ENCODE measurements around the gene C3orf22.

The C3orf22 gene

GRCh38 chr3:126524429-126524988 lies 34.2 kb downstream of the C3orf22 start:
- ATAC-seq (ENCODE audit: insufficient read depth, low read depth): no peak
- H3K9ac ChIP-seq (ENCODE audit: low read depth, low read length): no peak overlapping the region
- no peak for DNase-seq
- H3K4me3 ChIP-seq (ENCODE audit: low read depth in 1 of 2, low read length in 2 of 2): no peak overlapping the region
- no peaks in the 10 kb centered on the region for H3K36me3 ChIP-seq (ENCODE audit: insufficient read depth, low read length)
- no peak overlapping the region for H3K4me2 ChIP-seq (ENCODE audit: insufficient read depth, low read length)
- no peak for TF ChIP-seq EZH2 (IDR thresholded peaks at IDR 0.05; ENCODE audit: borderline replicate concordance, low read depth, low read length, severe bottlenecking)
- TF ChIP-seq CTCF (IDR thresholded peaks at IDR 0.05; ENCODE audit: borderline replicate concordance, extremely low read depth, low read length, poor library complexity, severe bottlenecking): no peak
- H2AFZ ChIP-seq (ENCODE audit: low read depth, low read length): no peak overlapping the region
- no peaks in the 10 kb centered on the region for H4K20me1 ChIP-seq (ENCODE audit: insufficient read depth, low read length)
- H3K27me3 ChIP-seq (ENCODE audit: insufficient read depth, low read length, poor library complexity): no peaks in the 10 kb centered on the region
- no peaks in the 10 kb centered on the region for H3K79me2 ChIP-seq (ENCODE audit: insufficient read depth, low read length)
- H3K27ac ChIP-seq (ENCODE audit: low read length): no peak overlapping the region
- peaks cover 2% of the 10 kb centered on the region for H3K4me1 ChIP-seq (ENCODE audit: insufficient read depth, low read length)
- no peaks in the 10 kb centered on the region for H3K9me3 ChIP-seq (ENCODE audit: insufficient read depth, low read length, severe bottlenecking)

DNA sequence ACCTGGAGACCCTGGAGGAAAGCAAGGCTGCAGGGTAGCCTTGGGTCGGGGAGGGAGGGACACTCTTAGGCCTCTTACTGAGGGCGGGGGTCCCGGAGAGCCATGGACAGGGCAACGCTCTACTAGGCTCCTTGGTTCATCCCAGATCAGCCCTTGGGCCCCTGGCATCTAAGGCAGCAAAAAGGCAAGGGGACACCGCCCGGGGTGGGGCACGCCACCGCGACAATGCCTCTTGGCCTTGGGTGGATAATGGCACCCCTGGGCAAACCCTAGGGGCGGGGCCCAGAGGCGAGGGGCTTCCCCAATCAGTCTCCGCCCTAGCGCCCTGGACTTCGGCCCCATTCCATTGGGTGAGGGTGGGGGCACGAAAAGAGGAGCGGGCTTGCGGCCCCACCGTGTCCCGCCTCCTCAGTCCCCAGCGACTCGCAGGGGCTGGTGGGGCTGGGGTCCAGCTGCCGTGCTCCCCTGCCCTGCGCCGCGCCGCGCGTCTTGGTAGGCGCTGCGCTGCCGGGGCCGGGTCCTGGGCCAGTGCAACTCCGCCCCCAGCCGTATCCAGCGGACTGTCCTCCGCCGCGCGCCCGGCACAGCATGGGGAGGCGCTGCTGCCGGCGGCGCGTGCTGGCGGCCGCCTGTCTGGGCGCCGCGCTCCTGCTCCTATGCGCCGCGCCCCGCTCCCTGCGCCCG lies 34.8 kb downstream of the C3orf22 start, which contains the start of gene CHST13:
Gene CHST13 (plus strand): TSS at position 411 of the 684 bp plus-strand sequence. CDS start 178 bp downstream, at position 589.
- no peak within 1 kb of the TSS for H3K27ac ChIP-seq (ENCODE audit: low read length)
- H4K20me1 ChIP-seq (ENCODE audit: insufficient read depth, low read length): no peaks in the 10 kb centered on the region
- no peak within 1 kb of the TSS for H3K9ac ChIP-seq (ENCODE audit: low read depth, low read length)
- no peaks in the 10 kb centered on the region for H3K27me3 ChIP-seq (ENCODE audit: insufficient read depth, low read length, poor library complexity)
- DNase-seq: no peak
- H3K36me3 ChIP-seq (ENCODE audit: insufficient read depth, low read length): no peaks in the 10 kb centered on the region
- no peak within 1 kb of the TSS for H3K4me2 ChIP-seq (ENCODE audit: insufficient read depth, low read length)
- ATAC-seq (ENCODE audit: insufficient read depth, low read depth): no peak
- no peak for TF ChIP-seq CTCF (IDR thresholded peaks at IDR 0.05; ENCODE audit: borderline replicate concordance, extremely low read depth, low read length, poor library complexity, severe bottlenecking)
- no peak for TF ChIP-seq EZH2 (IDR thresholded peaks at IDR 0.05; ENCODE audit: borderline replicate concordance, low read depth, low read length, severe bottlenecking)
- H3K4me1 ChIP-seq (ENCODE audit: insufficient read depth, low read length): peaks cover 4% of the 10 kb centered on the region
- no peaks in the 10 kb centered on the region for H3K79me2 ChIP-seq (ENCODE audit: insufficient read depth, low read length)
- no peaks in the 10 kb centered on the region for H3K9me3 ChIP-seq (ENCODE audit: insufficient read depth, low read length, severe bottlenecking)
- H2AFZ ChIP-seq (ENCODE audit: low read depth, low read length): no peak within 1 kb of the TSS
- no peak within 1 kb of the TSS for H3K4me3 ChIP-seq (ENCODE audit: low read depth in 1 of 2, low read length in 2 of 2)

GRCh38 chr3:126522363-126522788 lies 36.4 kb downstream of the C3orf22 start:
- Histone ChIP-seq H3K9me3 (ENCODE audit: insufficient read depth, low read length, severe bottlenecking) (no peaks in the 10 kb centered on the region), H3K4me3 (ENCODE audit: low read depth in 1 of 2, low read length in 2 of 2) (no peak overlapping the region), H2AFZ (ENCODE audit: low read depth, low read length) (no peak overlapping the region), H3K27ac (ENCODE audit: low read length) (no peak overlapping the region), H3K4me2 (ENCODE audit: insufficient read depth, low read length) (no peak overlapping the region), H3K79me2 (ENCODE audit: insufficient read depth, low read length) (no peaks in the 10 kb centered on the region), H3K36me3 (ENCODE audit: insufficient read depth, low read length) (no peaks in the 10 kb centered on the region), H3K4me1 (ENCODE audit: insufficient read depth, low read length) (peaks cover 4% of the 10 kb centered on the region), H3K27me3 (ENCODE audit: insufficient read depth, low read length, poor library complexity) (no peaks in the 10 kb centered on the region), H3K9ac (ENCODE audit: low read depth, low read length) (no peak overlapping the region), H4K20me1 (ENCODE audit: insufficient read depth, low read length) (no peaks in the 10 kb centered on the region)
- ATAC-seq (ENCODE audit: insufficient read depth, low read depth) (peak; percentile 54), DNase-seq (peak; percentile 56)
- TF ChIP-seq CTCF (IDR thresholded peaks at IDR 0.05; ENCODE audit: borderline replicate concordance, extremely low read depth, low read length, poor library complexity, severe bottlenecking) (peak; percentile 91), EZH2 (IDR thresholded peaks at IDR 0.05; ENCODE audit: borderline replicate concordance, low read depth, low read length, severe bottlenecking) (no peak)
